ENCODE results near the gene RBBP8NL.

The RBBP8NL gene

GRCh38 chr20:62422636-62423325 is 4.6 kb downstream of the RBBP8NL start:
- no peak for DNase-seq (ENCODE audit: low spot score)

GRCh38 chr20:62421716-62421990 is 5.7 kb downstream of the RBBP8NL start:
- DNase-seq (ENCODE audit: low spot score), result no peak

- no peak for DNase-seq (ENCODE audit: low spot score)
These were observed 6.3 kb downstream of the RBBP8NL start for GRCh38 chr20:62420846-62421715.

- no peak for DNase-seq (ENCODE audit: low spot score)
These were observed 7.6 kb downstream of the RBBP8NL start for GRCh38 chr20:62419759-62420158.

GRCh38 chr20:62418709-62419487 is 8.4 kb downstream of the RBBP8NL start:
- no peak for DNase-seq (ENCODE audit: low spot score)

- no peak for DNase-seq (ENCODE audit: low spot score)
These were observed 9.2 kb downstream of the RBBP8NL start for GRCh38 chr20:62417981-62418708.

- no peak for DNase-seq (ENCODE audit: low spot score)
These were observed 10.4 kb downstream of the RBBP8NL start for GRCh38 chr20:62416651-62417637.

- DNase-seq (ENCODE audit: low spot score), result no peak
These were observed 11.8 kb downstream of the RBBP8NL start for GRCh38 chr20:62415354-62416111.

GRCh38 chr20:62413896-62414481 is 13.3 kb downstream of the RBBP8NL start:
- no peak for DNase-seq (ENCODE audit: low spot score)

GRCh38 chr20:62413025-62413570 is 14.2 kb downstream of the RBBP8NL start:
- DNase-seq (ENCODE audit: low spot score), result no peak

GRCh38 chr20:62412194-62413024 is 14.9 kb downstream of the RBBP8NL start:
- no peak for DNase-seq (ENCODE audit: low spot score)

GRCh38 chr20:62411479-62412193 is 15.7 kb downstream of the RBBP8NL start:
- no peak for DNase-seq (ENCODE audit: low spot score)

- DNase-seq (ENCODE audit: low spot score), result no peak
These were observed 16.4 kb downstream of the RBBP8NL start for GRCh38 chr20:62410746-62411478.

GRCh38 chr20:62409931-62410745 is 17.2 kb downstream of the RBBP8NL start:
- DNase-seq (ENCODE audit: low spot score), result peak; percentile 66

GRCh38 chr20:62409086-62409853 is 18.1 kb downstream of the RBBP8NL start:
- DNase-seq (ENCODE audit: low spot score), result no peak
